HUES6 (cell line): ENCODE measurements around the gene KRTAP5-6.

ENCODE experiments used
- H3K27ac ChIP-seq: 2 replicates; pipeline ENCODE4 v1.7.0; 2013; ENCODE audit warnings: low read depth, mild to moderate bottlenecking, low read length, inconsistent platforms
- H3K27me3 ChIP-seq: 2 replicates; pipeline ENCODE4 v1.6.1; 2013; ENCODE audit warnings: low read length; ENCODE audit not compliant: control insufficient read depth, insufficient read depth
- H3K36me3 ChIP-seq: 2 replicates; pipeline ENCODE4 v1.6.1; 2013; ENCODE audit warnings: low read length; ENCODE audit not compliant: control insufficient read depth, insufficient read depth
- H3K4me1 ChIP-seq: 2 replicates; pipeline ENCODE4 v1.6.1; 2013; ENCODE audit warnings: low read length; ENCODE audit not compliant: control insufficient read depth, insufficient read depth
- H3K4me3 ChIP-seq: 2 replicates; pipeline ENCODE4 v1.5.1; 2013; ENCODE audit warnings: low read depth, low read length
- H3K9ac ChIP-seq: one replicate; pipeline ENCODE4 v1.6.1; 2013; ENCODE audit warnings: mild to moderate bottlenecking, low read length
- H3K9me3 ChIP-seq: 2 replicates; pipeline ENCODE4 v1.6.1; 2013; ENCODE audit warnings: low read depth, low read length; ENCODE audit not compliant: control insufficient read depth, insufficient read depth

KRTAP5-6 gene

DNA sequence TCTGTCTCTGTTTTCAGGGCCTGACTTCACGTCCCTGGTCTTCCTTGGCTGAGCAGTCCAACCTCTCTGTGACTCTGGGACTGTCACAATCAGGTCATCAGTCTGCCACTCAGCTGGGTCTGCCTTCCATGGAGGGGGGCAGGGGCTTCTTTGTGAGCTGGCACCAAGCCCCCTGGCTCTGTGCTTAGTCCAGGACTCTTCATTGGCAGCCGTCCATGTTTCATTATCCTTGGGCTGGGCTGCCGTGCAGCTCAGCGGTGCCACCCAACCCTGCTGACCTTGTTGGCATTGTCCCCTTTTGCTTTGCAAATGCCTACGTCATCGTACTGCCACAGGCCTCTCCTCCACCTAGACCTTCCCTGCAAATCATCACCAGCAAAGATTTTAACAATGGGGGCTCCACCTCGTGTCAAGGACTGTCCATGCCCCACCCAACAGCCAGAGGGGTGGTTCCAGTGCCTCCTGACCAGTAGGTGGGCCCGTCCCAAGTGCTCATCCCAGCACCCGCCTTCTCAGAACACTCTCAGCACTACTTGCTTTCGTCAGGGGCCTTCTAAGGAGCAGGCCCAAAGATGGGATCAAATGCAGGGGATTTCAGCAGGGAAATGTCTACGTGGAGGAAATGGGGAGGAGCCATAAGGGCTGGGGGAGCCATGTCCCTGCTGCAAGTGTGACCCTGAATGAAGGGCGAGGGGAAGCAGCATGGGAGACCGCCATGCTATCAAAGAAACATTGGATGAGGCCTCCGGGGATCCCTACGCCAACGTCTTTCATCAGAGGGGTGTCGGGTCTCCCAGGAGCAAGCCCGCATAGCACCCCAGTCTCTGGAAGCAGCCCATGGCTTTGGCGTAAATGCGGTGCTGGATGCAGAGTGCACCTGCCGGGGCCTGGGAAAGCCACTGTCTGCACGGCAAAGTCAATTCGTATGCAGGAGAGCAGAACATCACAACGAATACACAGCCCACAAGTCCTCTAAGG is 18.2 kb downstream of the KRTAP5-6 start:
- Histone ChIP-seq H3K4me1 (no peaks in the 10 kb centered on the region), H3K27me3 (no peaks in the 10 kb centered on the region; the same call in 1 of the 2 replicates), H3K27ac (no peak overlapping the region), H3K9ac (no peak overlapping the region), H3K9me3 (no peaks in the 10 kb centered on the region), H3K36me3 (no peaks in the 10 kb centered on the region), H3K4me3 (no peak overlapping the region)

GRCh38 chr11:1717745-1718144 is 20.8 kb downstream of the KRTAP5-6 start:
- Histone ChIP-seq H3K9me3 (no peaks in the 10 kb centered on the region), H3K4me3 (no peak overlapping the region), H3K9ac (no peak overlapping the region), H3K4me1 (no peaks in the 10 kb centered on the region), H3K27me3 (no peaks in the 10 kb centered on the region), H3K27ac (no peak overlapping the region), H3K36me3 (no peaks in the 10 kb centered on the region)

- H3K4me1 ChIP-seq = no peaks in the 10 kb centered on the region
- H3K27me3 ChIP-seq = no peaks in the 10 kb centered on the region
- H3K27ac ChIP-seq = no peak overlapping the region
- no peaks in the 10 kb centered on the region for H3K36me3 ChIP-seq
- no peak overlapping the region for H3K4me3 ChIP-seq
- H3K9ac ChIP-seq = no peak overlapping the region
- no peaks in the 10 kb centered on the region for H3K9me3 ChIP-seq
Observed at GRCh38 chr11:1718326-1718725, 21.3 kb downstream of the KRTAP5-6 start.

GRCh38 chr11:1719781-1720180 is 22.8 kb downstream of the KRTAP5-6 start:
- H3K9ac ChIP-seq = no peak overlapping the region
- no peak overlapping the region for H3K4me3 ChIP-seq
- no peaks in the 10 kb centered on the region for H3K4me1 ChIP-seq
- H3K27me3 ChIP-seq = no peaks in the 10 kb centered on the region
- no peaks in the 10 kb centered on the region for H3K9me3 ChIP-seq
- no peaks in the 10 kb centered on the region for H3K36me3 ChIP-seq
- no peak overlapping the region for H3K27ac ChIP-seq

DNA sequence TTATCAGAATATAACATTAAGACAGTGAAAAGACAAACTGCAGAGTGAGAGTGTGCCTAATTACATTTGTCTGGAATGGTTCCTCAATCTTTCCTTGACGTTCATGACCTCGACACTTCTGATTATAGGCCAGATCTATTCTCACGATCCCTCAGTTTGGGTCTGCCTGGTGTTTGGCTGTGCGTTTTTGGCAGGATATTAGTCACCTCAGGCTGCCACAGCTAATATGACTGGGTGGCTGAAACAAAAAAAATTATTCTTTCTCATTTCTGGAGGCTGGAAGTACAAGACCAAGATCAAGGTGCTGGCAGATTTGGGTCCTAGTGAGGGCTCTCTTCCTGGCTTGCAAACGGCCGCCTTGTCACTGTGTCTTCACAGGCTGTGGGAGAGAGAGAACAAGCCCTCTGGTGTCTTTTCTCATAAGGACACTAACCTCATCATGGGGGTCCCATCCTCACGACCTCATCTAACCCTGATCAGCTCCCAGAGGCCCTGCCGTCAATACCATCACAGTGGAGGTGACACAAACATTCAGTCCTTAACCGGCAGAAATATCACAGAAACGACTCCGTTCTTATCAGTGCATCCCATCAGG is 30.2 kb downstream of the KRTAP5-6 start:
- Histone ChIP-seq H3K27ac (no peak overlapping the region), H3K9ac (no peak overlapping the region), H3K36me3 (no peaks in the 10 kb centered on the region), H3K9me3 (peaks cover 9% of the 10 kb centered on the region; the same call in 1 of the 2 replicates), H3K4me3 (no peak overlapping the region), H3K4me1 (no peaks in the 10 kb centered on the region), H3K27me3 (peaks cover 30% of the 10 kb centered on the region)

- Histone ChIP-seq H3K4me3 (no peak overlapping the region), H3K27me3 (peaks cover 37% of the 10 kb centered on the region), H3K36me3 (no peaks in the 10 kb centered on the region), H3K9ac (no peak overlapping the region), H3K9me3 (peaks cover 9% of the 10 kb centered on the region; the same call in 1 of the 2 replicates), H3K4me1 (no peaks in the 10 kb centered on the region), H3K27ac (no peak overlapping the region)
Observed at GRCh38 chr11:1727861-1728260, 30.9 kb downstream of the KRTAP5-6 start.

- Histone ChIP-seq H3K9ac (no peak overlapping the region), H3K4me1 (no peaks in the 10 kb centered on the region), H3K36me3 (no peaks in the 10 kb centered on the region), H3K27ac (no peak overlapping the region), H3K27me3 (peaks cover 41% of the 10 kb centered on the region), H3K4me3 (no peak overlapping the region), H3K9me3 (peaks cover 9% of the 10 kb centered on the region; the same call in 1 of the 2 replicates)
Observed at GRCh38 chr11:1728301-1728700, 31.3 kb downstream of the KRTAP5-6 start.

DNA sequence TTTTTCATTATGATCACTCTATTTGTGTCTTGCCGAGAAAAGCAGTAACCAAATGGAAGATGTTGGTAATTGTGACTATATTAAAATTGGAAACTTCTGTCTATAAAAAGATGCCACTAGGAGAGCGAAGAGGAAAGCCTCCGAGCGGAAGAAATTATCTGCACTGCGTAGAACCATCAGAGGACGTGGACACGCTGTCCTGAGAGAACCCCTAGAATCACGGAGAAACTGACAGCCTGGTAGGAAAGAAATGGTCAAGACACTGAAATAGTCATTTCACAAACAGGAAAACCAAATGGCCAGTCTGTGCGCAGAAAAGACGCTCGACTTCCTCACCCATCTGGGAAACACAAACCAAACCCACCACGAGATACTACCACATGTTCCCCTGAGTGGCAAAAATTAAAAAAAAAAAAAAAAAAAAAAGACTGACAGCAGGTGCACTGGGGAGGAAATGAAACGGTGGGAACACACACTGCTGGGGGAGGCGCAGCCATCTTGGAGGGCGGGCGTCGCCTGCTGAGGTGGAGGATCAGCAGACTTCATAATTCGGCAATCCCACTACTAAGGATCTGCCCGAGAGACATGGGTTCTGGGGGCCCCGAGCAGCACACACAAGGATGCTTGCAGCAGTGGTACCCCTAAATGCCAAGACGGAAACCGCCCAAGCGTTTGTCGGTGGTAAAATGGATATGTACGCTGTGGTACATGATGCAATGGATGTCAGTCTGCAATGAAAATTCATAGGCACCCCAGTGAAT is 32.1 kb downstream of the KRTAP5-6 start:
- H3K9me3 ChIP-seq = peaks cover 9% of the 10 kb centered on the region; the same call in 1 of the 2 replicates
- no peak overlapping the region for H3K27ac ChIP-seq
- no peak overlapping the region for H3K4me3 ChIP-seq
- no peak overlapping the region for H3K9ac ChIP-seq
- peaks cover 50% of the 10 kb centered on the region for H3K27me3 ChIP-seq
- H3K36me3 ChIP-seq = no peaks in the 10 kb centered on the region
- no peaks in the 10 kb centered on the region for H3K4me1 ChIP-seq

DNA sequence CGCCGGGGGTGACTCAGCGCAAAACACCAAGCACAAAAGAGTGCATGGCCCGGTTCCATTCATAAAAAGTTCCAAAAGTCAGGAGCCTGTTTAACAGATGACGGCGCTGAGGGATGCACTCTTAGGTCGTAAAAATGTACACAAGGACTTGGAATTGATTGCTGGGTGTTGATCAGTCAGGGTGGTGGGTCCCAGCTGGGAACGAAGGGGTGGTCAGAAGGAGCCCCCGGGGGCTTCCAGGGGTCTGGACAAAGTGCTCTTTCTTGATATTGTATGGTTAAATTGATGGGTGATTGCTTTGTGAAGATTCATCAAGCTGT is 32.7 kb downstream of the KRTAP5-6 start:
- Histone ChIP-seq H3K27ac (no peak overlapping the region), H3K4me3 (no peak overlapping the region), H3K27me3 (peaks cover 55% of the 10 kb centered on the region), H3K9me3 (peaks cover 9% of the 10 kb centered on the region; the same call in 1 of the 2 replicates), H3K9ac (no peak overlapping the region), H3K36me3 (no peaks in the 10 kb centered on the region), H3K4me1 (no peaks in the 10 kb centered on the region)

GRCh38 chr11:1730059-1730629 is 33.1 kb downstream of the KRTAP5-6 start:
- Histone ChIP-seq H3K9me3 (peaks cover 9% of the 10 kb centered on the region; the same call in 1 of the 2 replicates), H3K4me3 (no peak overlapping the region), H3K27me3 (peaks cover 58% of the 10 kb centered on the region), H3K4me1 (no peaks in the 10 kb centered on the region), H3K36me3 (no peaks in the 10 kb centered on the region), H3K9ac (no peak overlapping the region), H3K27ac (no peak overlapping the region)
